GM21737 (cell line): ENCODE measurements around the gene MLC1.

Experiments used
- ATAC-seq: cut with Tn5 transposase; IDR thresholded peaks from one replicate; pipeline ENCODE4 v1.9.1; 2021; ENCODE audit warnings: mild to moderate bottlenecking, moderate library complexity; ENCODE audit not compliant: unreplicated experiment

The MLC1 gene

DNA sequence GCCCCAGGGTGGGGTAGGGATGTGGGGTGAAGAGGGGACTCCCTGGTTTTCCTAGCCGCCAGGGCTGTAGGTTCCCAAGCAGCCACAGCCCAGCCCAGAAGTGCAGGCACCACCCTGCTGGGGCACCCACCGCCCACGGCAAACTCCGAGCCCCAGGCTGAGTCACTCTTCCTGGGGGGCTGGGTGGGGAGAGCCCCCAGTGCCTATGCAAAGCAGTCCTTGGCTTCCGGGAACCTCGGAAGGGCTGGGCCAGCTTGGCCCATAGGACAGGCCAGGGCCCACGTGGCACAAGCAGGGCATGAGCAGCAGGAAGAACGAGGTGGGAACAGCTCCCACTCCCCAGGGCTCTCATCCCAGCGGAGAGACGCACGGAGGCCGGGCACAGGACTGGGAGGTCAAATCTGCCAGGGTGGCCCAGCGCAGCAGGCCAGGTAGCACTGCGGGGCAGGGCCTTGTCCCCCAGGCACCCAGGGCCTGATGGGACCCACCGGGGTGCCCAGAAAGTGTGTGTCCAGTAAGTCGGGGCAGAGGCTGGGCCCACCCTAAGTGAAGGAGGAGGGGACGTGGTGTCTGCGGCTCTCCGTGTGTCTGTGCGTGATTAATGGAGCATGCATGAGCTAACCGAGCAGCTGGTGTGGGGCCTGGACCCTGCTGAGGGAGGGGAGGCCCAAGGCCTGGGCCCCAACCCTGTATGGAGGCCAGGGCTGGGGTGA lies 68.1 kb downstream of the MLC1 start:
- no peak for ATAC-seq

DNA sequence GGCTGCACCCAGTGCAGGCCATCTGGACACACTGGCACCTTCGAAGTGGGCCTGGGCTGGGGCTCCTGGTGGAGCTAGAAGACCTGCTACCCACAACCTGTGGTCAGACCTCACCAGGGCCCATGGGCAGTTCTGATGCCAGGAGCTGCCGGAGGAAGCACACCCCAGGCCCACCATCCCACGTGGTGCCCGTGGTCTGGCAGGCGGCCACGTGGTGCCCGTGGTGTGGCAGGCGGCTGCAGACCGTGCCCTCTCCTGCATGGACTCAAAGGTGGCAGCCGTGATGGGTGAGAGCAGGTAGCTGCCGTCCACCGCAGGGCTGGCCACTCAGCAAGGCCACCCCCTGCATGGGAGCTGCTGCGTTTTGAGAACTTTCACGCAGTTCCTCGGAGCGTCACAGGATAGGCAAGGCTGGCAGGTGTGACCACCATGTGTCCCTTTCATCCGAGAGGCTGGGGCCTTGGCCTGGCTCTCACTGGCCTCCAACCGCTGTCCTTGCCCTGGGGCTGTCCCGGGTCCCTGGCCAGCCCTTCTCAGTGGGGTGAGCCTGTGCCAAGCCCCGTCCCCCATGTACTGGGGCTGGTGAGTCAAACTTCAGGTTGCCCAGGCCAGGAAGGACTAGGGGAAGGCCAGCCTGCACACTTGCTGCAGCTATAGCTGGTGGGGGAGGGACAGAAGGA lies 68.8 kb downstream of the MLC1 start:
- ATAC-seq = no peak

DNA sequence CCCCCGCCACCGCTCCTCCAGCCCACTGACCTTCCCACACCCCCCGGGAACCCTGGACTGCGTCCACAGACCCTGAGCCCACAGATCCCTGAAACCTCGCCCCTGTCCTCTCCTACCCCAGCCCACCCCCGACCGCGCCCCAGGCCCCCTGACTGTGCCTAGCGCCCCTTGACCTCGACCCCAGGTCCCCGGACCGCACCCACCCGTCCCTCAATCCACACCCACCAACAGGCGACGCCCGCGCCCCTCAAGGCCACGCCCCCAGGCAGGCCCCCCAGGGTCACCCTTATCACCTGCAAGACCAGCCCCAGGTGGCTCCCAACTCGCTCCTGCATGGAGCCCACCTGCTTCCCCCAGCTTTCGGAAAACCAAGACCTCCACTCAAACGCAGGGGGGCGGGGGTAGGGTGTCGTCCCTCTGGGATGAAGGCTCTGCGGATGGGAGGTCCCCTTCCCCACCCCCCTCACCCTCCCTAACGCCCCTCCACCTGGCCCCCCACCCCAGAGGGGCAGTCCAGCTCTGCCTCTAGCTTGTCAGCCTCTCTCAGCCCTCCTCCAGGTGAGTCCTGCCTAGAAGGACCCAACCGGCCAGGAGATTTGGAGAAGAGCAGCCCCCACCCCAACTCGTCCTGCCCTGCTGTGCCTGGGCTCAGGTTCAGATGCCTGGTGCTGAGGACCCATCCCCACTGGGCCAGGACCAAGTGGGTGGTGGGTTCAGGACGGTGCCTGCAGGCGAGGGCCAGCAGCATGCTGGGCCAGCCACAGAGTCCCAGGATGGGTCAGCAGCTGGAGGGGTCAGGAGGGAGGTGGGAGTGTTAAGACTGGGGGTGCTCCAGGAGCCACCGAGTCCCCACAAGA lies 69.5 kb downstream of the MLC1 start:
- no peak for ATAC-seq

DNA sequence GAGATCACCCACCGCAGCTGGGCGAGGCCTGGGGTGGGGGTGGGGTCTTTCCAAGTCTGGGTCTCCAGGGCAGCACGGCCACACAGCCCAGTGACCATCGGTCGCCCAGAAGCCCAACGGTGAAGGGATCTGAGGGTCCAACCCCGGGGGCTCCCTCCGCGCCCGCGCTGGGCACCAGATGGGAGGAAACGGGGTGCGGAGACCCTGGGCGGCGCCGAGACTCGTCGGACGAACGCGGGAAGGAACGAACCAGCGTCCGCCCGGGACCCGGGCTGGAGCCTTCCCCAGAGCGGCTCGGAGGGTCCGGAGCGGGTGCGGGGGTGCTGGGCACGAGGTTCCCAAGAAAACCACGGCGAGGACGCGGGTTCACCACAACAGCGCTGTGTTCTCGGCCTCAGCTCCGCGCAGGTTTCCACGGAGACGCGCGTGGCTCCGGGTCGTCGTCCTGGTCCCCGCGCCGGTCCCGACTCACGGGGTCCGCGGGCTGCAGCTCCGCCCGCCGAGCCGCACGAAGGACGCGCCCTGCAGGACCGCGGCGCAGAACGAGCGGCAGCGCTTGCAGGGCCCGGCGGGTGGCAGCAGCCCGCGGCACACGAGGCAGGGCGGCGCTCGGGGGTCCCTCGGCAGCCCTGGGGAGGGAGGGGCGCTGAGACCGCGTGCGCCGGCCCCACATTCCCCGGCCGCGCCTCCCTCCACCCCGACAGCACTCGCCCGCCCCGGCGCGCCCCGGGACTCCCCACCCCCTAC lies 70.4 kb downstream of the MLC1 start:
- ATAC-seq = no peak

DNA sequence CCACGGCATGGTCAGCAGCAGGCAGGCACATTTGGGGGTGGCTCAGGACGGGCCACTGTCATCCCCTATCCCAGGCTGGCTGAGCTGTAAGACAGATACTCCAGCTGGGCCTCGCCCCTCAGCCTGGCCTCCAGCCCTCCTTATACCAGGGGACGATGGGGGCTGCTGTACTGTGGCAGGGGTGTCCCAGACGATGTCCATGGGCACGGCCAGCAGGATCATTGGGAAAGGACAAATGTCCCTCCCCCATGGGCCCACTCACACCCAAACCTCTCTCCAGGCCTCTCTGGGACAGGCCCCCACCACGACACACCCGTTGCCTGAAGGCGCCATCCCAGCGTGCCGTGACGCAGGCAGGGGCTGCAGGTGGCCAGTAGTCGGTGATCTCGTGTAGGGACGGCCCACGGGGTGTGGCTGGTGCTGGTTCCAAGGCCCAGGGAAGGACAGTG lies 71.1 kb downstream of the MLC1 start:
- no peak for ATAC-seq

- no peak for ATAC-seq
Observed at GRCh38 chr22:50012211-50013181, 72.7 kb downstream of the MLC1 start, which contains the start of gene IL17REL. Gene IL17REL (minus strand): TSS chr22:50012765. CDS start chr22:50012646, 119 bp downstream.

DNA sequence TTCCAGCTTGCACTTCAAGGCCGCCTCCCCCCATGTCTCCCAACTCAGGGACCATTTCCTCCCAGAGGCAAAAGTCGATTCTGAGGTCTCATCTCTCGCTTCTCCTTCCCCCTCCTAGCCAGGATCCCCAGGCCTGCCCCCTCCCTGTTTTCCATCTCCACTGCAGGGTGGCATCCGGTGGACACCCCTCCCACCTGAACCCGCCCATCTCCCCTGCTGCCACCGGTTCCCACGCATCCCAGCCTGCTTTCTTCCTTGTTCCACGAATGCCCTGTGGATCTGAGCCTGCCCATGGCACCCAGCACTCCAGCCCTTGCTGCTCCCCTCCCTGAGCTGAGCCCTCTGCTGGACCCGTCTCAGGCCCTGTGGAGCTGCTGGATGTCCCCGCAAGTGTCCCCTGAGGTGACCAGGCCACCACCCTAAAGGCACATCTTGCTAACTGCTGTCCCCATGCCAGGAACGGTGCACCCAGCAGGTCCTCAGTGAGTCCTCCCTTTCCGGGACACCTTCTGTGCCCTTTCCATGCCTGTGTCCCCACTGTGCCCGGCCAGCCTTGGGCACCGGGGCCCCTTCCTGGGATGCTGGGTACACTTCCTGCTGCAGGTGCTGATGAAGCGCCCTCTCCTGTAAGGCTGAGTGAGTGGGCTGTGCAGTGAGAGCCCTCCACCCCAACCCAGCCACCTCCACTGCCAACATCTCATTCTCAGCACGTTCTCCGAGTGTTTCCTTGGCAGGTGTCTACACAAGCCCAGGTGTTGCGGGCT lies 73.6 kb downstream of the MLC1 start:
- ATAC-seq = no peak

GRCh38 chr22:50010676-50011446 lies 74.4 kb downstream of the MLC1 start:
- ATAC-seq = no peak

DNA sequence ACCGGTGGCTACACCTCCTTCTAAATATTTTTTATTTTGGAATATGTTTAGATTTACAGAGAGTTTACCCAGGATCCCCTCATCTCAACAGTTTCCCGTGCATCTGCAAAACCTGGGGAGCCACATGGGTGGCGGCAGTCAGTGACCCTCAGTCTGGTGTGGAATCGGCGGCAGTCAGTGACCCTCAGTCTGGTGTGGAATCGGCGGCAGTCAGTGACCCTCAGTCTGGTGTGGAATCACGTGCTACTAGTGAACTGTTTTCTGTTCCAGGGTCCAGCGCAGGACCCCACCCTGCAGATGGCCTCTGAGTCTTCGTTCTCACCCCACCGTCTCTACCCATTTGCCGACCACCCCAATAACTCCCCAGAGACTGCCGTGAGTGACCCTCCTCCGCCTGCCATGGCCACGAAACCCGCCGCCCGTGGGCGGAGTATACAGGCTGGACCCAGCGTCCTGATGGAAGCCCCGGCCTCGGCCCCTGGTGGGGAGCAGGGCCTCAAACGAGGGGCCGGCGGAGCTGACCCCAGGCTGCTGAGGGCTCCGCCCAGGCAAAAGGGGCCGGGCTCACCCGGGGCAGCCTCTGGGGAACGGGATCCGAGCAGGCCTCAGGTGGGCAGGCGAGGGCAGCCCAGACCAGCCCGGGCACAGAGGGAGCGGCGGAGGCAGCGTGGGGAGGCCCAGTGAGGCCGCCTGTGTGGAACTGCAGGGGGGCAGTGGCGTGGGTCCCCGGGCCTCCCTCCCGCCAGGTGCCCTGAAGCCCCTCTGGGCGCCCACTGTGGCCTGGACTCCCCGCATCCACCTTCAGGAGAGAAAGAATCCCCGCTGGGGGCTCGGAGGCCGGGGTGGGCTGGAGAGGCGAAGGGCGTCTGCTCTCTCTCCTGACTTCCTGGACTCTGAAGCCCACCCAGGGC lies 75.2 kb downstream of the MLC1 start:
- no peak for ATAC-seq
